Subcutaneous adipose tissue (tissue), 4 donors: Measurements from ENCODE around the gene P3H1. TPM values are rescaled to one million over a fixed set of nuclear protein-coding genes. Genes with fewer than 3 reads are reported as not detected.

Experiments used
- total RNA-seq, 4 donors: library from RNA; depleted of rRNA; stranded (reverse); fragments of >200 nt; gene quantifications; one replicate each; pipeline ENCODE4 v1.1.0, GENCODE V29; 2016
- TF ChIP-seq, protein P1 (sequence below): fragments of 450-650 bp; IDR thresholded peaks from one replicate; pipeline ENCODE4 v1.5.1; 2016; ENCODE audit warnings: low read depth, mild to moderate bottlenecking, control low read depth, antibody characterized with exemption, moderate library complexity

Gene P3H1
- total RNA-seq, 4 donors from 2014 or later = 22.0 to 33.8 (median 33.0) TPM

DNA sequence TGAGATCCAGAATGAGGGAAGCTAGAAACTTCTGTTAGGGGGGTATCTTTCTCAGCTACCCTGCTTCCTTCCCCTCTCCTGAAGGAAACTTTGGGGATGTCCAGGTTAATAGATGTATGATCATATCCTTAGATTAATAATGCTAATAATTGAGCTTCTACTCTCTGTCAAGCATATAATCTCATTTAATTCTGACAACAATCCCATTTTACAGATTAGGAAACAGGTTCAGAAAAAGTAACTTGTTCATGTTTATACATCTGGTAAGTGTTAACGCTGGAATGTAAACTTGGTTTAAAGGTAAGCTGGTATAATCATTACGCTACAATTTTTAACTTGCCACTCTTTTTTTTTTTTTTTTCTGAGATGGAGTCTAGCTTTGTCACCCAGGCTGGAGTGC, 16.3 kb upstream of the P3H1 start:
- TF ChIP-seq, protein P1, sequence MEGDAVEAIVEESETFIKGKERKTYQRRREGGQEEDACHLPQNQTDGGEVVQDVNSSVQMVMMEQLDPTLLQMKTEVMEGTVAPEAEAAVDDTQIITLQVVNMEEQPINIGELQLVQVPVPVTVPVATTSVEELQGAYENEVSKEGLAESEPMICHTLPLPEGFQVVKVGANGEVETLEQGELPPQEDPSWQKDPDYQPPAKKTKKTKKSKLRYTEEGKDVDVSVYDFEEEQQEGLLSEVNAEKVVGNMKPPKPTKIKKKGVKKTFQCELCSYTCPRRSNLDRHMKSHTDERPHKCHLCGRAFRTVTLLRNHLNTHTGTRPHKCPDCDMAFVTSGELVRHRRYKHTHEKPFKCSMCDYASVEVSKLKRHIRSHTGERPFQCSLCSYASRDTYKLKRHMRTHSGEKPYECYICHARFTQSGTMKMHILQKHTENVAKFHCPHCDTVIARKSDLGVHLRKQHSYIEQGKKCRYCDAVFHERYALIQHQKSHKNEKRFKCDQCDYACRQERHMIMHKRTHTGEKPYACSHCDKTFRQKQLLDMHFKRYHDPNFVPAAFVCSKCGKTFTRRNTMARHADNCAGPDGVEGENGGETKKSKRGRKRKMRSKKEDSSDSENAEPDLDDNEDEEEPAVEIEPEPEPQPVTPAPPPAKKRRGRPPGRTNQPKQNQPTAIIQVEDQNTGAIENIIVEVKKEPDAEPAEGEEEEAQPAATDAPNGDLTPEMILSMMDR = no peak

- TF ChIP-seq, protein P1 = no peak
Observed at GRCh38 chr1:42780176-42780575, 13.3 kb upstream of the P3H1 start.

DNA sequence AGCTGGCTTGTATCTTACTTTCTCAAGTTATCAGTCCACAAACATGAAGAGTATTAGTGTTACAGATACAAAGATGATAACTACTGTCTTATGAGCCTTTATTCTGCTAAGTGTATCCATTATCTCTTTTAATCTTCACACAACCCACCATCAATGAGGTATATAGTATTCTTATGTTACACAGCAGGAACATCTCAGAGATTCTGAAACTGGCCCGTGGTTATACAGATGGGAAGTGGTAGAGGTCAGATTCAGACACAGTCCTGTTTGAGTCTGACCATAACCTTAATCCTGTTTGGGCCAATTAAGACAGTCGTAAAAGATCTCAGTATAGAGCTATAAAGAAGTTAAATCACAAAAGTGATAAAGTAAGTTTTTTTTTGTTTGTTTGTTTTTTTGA, 12.9 kb upstream of the P3H1 start:
- TF ChIP-seq, protein P1 = no peak

DNA sequence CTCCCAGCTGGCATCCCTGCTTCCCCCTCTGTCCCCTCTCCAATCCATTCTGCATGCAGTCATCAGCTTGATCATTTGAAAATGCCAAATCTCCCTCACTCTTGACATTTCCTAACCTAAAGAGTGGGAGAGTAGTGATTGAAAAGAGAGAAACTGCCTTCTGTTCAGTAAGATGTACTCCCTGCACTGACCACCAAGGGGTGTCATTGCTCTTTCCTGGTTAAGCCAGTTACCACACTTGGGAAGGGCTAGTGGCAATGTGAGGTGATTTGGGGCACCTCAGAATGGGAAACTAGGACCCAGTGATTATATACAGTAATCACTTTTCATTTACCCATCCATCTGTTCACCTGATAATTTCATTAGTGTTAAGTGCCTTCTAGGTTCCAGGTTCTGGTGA, 11.0 kb upstream of the P3H1 start:
- TF ChIP-seq, protein P1 = no peak

DNA sequence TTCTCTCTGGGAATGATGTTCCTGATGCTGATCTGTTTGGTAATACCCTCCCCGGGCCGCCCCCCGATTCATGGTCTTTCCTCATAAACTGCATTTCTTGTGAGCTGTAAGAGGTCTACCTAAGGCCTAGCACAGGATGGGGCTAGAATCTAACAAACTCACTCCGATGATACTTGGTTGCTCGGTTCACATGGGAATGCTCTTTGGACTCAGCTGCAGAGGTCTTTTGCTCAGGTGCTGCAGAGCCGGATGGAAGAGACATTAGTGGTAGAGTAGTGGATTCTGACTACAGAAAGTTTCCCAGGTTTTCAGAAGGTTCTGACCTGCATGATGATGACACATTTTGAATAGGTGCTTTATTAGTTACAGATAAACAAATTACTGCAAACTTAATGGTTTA, 9.7 kb upstream of the P3H1 start:
- TF ChIP-seq, protein P1 = no peak

- TF ChIP-seq, protein P1 = no peak
Observed at GRCh38 chr1:42774928-42775526, 8.2 kb upstream of the P3H1 start.

GRCh38 chr1:42773420-42773819, 6.6 kb upstream of the P3H1 start:
- TF ChIP-seq, protein P1 = no peak
